GM18499 (cell line): ENCODE data around the gene EDC3.

Source experiments
- ATAC-seq: cut with Tn5 transposase; IDR thresholded peaks from one replicate; pipeline ENCODE4 v1.9.1; 2021; ENCODE audit warnings: moderate number of reproducible peaks; ENCODE audit not compliant: insufficient read depth, unreplicated experiment

Gene EDC3

GRCh38 chr15:74592222-74592621 lies 103.6 kb downstream of the EDC3 start:
- ATAC-seq: no peak

GRCh38 chr15:74589826-74590225 lies 106.0 kb downstream of the EDC3 start:
- ATAC-seq: no peak

GRCh38 chr15:74585857-74586256 lies 110.0 kb downstream of the EDC3 start:
- ATAC-seq: no peak

GRCh38 chr15:74585191-74585590 lies 110.6 kb downstream of the EDC3 start:
- no peak for ATAC-seq

GRCh38 chr15:74584779-74585178 lies 111.0 kb downstream of the EDC3 start:
- ATAC-seq: no peak

- ATAC-seq: no peak
These were observed 111.6 kb downstream of the EDC3 start for GRCh38 chr15:74584204-74584603.
